BE2C (cell line): ENCODE results near the gene BHLHE40.

Experiments used
- DNase-seq: peaks from one replicate; pipeline ENCODE4 v3.0.0-alpha.2; 2020
- H3K27me3 ChIP-seq: fragments of 250-450 bp; sonication (Bioruptor Pico); 2 replicates; pipeline ENCODE4 v1.5.1; 2020; ENCODE audit warnings: mild to moderate bottlenecking
- H3K36me3 ChIP-seq: fragments of 250-450 bp; sonication (Bioruptor Pico); 2 replicates; pipeline ENCODE4 v1.5.1; 2020; ENCODE audit warnings: mild to moderate bottlenecking
- H3K4me1 ChIP-seq: fragments of 250-450 bp; sonication (Bioruptor Pico); 2 replicates; pipeline ENCODE4 v1.5.1; 2020
- H3K4me3 ChIP-seq: 2 replicates; pipeline ENCODE4 v1.5.1; 2011; ENCODE audit warnings: low read depth, low read length
- H3K9me3 ChIP-seq: fragments of 250-450 bp; sonication (Bioruptor Pico); 2 replicates; pipeline ENCODE4 v1.5.1; 2020
- TF ChIP-seq, protein P1 (sequence below): IDR thresholded peaks from 2 replicates; pipeline ENCODE4 v1.5.1; 2012; ENCODE audit warnings: mild to moderate bottlenecking, low read depth, low read length

The BHLHE40 gene

DNA sequence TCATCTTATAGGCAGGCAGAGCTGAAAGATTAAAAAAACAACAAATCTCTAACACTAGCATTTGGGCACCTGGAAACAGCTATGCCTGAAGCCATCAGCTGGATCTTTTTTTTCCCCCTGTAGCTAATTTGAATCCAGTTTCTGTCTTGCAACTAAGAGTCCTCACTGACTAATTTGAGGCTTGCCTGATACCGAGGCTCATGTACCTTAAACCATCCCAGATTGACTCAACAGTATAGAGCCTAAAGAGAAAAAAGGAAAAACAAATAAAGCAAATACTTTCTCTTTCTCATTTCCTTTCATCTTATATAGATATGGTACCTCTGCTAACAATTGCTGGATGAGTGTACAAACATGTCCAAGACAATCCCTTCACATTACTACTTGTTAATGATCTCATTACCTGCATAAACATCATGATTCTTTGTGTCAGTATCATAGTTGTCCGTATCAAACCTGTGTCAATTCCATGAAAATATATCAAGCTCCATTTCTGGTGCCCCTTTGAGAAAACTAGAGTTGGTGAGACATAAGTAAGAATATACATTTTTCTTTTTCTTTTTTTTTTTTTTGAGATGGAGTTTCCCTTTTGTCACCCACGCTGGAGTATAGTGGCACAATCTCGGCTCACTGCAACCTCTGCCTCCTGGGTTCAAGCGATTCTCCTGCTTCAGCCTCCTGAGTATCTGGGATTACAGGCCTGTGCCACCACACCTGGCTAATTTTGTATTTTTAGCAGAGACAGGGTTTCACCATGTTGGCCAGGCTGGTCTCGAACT is 43.1 kb downstream of the BHLHE40 start:
- H3K4me1 ChIP-seq: no peaks in the 10 kb centered on the region
- DNase-seq: no peak
- no peak overlapping the region for H3K4me3 ChIP-seq
- TF ChIP-seq, protein P1, sequence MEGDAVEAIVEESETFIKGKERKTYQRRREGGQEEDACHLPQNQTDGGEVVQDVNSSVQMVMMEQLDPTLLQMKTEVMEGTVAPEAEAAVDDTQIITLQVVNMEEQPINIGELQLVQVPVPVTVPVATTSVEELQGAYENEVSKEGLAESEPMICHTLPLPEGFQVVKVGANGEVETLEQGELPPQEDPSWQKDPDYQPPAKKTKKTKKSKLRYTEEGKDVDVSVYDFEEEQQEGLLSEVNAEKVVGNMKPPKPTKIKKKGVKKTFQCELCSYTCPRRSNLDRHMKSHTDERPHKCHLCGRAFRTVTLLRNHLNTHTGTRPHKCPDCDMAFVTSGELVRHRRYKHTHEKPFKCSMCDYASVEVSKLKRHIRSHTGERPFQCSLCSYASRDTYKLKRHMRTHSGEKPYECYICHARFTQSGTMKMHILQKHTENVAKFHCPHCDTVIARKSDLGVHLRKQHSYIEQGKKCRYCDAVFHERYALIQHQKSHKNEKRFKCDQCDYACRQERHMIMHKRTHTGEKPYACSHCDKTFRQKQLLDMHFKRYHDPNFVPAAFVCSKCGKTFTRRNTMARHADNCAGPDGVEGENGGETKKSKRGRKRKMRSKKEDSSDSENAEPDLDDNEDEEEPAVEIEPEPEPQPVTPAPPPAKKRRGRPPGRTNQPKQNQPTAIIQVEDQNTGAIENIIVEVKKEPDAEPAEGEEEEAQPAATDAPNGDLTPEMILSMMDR: no peak
- H3K27me3 ChIP-seq: no peaks in the 10 kb centered on the region
- H3K9me3 ChIP-seq: no peaks in the 10 kb centered on the region
- no peaks in the 10 kb centered on the region for H3K36me3 ChIP-seq

DNA sequence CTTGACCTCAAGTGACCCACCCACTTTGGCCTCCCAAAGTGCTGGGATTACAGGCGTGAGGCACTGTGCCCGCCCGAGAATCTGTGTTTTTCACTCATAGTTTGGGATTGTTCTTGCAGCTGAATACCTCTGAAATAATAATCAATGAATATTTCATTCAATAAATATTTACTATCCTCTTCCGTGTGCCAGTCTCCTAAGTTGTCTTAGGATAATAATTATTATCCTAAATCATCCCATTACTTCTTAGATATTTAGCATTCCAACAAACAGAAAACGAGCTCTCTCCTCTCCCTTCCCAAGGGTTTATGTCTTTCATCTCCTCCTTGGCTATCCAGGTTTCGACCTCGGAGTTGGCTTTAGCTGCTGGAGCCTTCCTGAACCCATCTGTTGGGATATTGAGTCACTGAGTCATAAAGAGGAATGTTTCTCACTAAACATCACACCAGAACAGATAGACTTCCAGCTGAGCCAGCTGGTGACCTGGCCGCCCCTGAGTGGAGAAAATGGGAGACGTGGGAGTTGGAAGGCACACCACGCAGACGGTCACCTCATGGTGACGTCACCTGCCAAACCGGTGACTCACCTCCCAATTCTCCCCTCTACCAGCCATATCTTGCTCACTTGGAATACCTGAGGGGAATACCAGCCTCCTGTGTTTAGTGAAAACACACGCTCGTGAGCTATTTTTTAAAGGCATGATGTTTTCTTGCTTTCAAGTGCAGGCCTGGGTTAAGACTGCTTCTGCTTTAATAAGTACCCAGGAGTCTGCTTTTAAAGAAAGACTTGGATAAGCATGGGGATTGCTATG is 43.9 kb downstream of the BHLHE40 start:
- H3K27me3 ChIP-seq: no peaks in the 10 kb centered on the region
- no peaks in the 10 kb centered on the region for H3K36me3 ChIP-seq
- no peak overlapping the region for H3K4me3 ChIP-seq
- no peaks in the 10 kb centered on the region for H3K9me3 ChIP-seq
- TF ChIP-seq, protein P1: no peak
- no peak for DNase-seq
- no peaks in the 10 kb centered on the region for H3K4me1 ChIP-seq

DNA sequence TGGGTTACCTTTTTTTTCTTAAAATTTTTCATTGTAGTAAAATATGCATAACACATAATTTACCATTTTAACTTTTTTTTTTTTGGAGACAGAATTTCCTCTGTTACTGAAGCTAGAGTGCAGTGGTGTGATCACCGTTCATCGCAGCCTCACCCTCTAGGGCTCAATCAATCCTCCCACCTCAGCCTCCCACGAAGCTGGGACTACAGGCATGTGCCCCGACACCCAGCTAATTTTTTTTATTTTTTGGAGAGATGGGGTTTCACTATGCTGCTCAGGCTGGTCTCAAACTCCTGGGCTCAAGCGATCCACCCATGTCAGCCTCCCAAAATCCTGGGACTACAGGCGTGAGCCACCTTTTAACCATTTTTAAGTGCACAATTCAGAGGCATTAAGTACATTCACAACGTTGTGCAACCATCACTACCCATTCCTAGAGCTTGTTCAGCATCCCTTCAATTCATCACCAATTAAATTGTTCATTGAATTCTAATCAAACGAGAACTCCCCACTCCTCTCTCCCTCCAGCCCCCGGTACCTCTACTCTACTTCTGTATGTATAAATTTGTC is 44.6 kb downstream of the BHLHE40 start:
- no peaks in the 10 kb centered on the region for H3K4me1 ChIP-seq
- no peaks in the 10 kb centered on the region for H3K27me3 ChIP-seq
- TF ChIP-seq, protein P1: no peak
- H3K9me3 ChIP-seq: no peaks in the 10 kb centered on the region
- no peaks in the 10 kb centered on the region for H3K36me3 ChIP-seq
- DNase-seq: no peak
- H3K4me3 ChIP-seq: no peak overlapping the region

DNA sequence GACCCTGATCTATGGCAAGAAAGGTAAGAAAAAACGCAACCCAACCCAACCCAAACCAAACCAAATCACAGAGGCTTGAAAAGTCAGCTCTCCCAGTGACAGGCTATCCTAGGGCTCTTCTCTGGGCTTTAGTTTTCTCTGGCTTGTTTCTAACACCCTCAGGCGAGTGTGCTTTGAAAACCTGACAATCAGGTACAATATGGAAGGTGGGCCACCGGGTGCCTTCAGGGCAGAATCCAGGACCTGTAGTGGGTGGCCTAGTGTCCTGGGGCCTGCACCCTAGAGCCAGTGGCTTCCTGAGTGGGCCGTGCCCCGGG is 46.8 kb downstream of the BHLHE40 start:
- Histone ChIP-seq H3K4me1 (no peaks in the 10 kb centered on the region), H3K4me3 (peak overlapping the region; percentile 64)
- TF ChIP-seq, protein P1: no peak

DNA sequence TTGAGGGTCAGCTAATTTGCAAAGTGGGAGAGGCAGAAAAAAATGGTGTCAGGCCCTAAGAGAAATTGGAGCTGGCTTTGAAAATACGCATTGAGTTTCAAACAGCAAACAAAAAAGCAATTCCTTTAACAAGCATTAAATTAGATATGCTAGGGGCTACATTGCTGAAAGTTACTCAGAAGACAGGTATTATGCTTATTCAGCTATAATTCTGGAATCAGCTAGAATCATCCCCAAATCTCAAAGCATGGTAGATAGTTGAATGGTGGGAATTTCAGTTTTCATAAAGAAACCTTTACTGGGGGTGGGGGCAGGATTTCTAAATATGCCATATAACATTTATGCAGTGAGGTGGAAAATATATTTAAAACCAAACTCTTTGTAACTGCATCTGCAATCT is 50.5 kb downstream of the BHLHE40 start:
- TF ChIP-seq, protein P1: no peak
- Histone ChIP-seq H3K27me3 (no peaks in the 10 kb centered on the region), H3K9me3 (no peaks in the 10 kb centered on the region), H3K36me3 (no peaks in the 10 kb centered on the region), H3K4me3 (no peak overlapping the region), H3K4me1 (no peaks in the 10 kb centered on the region)
- no peak for DNase-seq

More for the DNA sequence above, 46.8 kb downstream of the BHLHE40 start:
- no peak for DNase-seq
- no peaks in the 10 kb centered on the region for H3K9me3 ChIP-seq
- no peaks in the 10 kb centered on the region for H3K36me3 ChIP-seq
- H3K27me3 ChIP-seq: no peaks in the 10 kb centered on the region
